GM15510 (cell line): ENCODE data around the gene B4GALT1.

Experiments used
- POLR2A ChIP-seq: IDR thresholded peaks from 3 replicates; pipeline ENCODE4 v1.6.1; 2011; ENCODE audit warnings: borderline replicate concordance; ENCODE audit not compliant: insufficient read length; ENCODE audit errors: extremely low read depth

B4GALT1 gene

DNA sequence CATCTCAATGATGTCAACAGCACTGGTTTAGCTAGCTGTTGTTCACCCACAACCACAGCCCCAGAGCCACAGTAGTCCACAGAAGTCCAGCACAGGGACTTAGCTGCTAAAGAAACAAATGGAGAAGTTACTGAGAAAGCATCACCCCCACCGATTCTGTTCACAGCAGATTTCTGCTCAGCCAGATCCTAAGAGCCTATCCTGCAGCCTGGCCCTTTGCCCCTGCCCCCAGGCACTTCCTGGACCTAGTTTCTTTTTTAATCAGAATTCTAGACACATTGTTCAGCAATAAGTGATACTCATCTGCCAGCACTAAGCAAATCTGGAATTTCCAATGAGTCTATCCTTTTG, 7.4 kb downstream of the B4GALT1 start:
- peak; percentile 16 for TF ChIP-seq POLR2A

DNA sequence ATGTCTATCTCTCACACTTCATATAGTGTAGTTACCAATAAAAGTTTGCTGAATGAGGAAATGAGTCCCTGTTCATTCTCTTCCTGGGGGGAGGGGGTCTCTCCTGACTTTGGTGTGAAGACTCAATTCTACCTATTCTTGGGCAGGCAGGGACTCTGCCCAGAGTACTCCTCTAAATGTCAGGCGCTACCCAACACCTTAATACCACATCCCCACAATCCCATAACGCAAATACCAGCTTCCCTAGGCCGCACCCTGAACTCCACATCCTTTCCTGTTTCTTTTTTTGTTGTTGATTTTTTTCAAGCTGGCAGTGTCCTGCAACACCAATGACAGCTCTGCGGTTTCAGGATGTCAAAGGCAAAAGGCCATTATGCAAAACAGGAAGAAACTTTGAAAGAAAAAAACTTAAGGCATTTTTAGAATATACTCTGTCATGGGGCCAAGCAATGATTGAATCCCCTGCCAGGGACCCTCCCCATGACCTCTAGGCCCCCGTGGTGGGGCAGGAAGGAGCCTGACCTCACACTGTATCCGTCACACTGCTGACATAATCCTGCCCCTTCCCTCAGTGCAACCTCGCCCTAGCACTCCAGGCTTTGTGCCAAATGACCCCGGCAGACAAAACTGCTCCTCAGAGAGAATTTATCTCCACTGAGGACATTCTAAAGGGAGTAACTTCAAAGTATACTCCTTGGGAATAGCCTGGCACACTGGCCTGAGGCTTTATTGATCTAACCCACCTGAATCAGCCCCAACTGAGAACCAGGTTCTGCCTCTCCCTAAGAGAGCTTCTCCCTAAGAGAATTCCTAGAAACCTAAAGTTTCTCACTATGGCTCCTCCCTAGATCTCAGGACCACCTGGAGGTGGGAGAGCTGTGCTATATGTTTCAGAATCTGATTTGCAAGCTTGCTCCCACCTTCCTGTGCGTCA, 8.0 kb downstream of the B4GALT1 start:
- TF ChIP-seq POLR2A, result peak; percentile 23

DNA sequence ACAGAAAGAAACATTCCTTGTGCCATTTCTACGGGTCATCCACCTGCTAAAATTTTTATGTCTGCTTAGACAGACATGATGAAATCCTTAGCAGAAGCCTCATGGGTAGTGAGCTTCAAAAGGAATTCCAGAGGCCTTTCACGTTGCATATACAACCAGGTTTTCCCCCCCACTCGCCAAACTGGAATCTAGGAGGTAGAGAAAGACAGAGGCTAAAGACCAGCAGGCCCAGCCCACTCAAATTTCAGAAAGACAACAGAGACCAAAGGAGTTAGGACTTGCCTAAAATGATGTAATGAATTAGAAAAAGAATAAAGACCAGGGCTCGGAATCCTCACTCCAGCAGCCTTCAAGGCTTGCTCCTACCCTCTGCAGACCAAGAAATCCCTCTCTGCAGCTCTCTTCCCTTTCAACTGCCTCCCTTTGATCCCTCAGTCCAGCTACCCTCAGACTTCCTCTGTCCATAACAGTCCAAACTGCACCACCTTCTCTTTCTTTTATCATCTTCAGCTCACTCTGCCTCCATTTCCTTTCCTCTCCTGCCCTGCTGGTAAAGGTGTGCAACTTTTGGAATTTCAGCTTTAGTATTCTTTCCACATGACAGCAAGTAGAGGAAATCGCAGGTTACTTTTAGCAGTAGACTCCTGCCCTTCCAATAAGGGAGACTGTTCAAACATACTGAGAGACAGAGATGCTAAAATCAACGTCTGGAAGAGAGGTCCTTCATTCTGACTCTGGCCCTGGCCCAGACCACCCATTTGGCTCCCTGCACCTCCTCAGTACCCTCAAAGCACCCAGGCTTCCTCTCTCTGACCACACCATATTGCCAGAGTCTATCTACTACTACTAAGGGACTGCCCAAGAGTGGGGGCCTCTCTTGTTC, 8.9 kb downstream of the B4GALT1 start:
- TF ChIP-seq POLR2A, result no peak

DNA sequence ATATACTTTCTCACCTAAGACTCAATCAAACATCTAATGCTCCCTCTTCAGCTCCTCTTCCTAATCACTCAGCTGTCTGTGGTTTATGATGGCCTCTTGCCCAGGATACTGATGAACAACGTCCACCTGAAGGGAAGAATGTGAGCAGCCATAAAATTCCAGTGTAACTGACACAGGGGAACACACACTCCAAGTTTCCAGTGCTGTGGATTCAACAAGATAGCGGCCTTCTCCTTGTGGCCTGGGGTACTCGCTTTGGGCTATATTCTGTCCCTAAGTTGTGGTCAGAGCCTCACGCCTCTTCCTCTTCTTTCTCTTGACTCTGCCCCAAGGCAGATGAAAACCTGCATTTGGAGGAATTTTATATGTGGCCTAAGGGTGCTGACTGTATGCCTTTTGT, 11.7 kb downstream of the B4GALT1 start:
- no peak for TF ChIP-seq POLR2A

DNA sequence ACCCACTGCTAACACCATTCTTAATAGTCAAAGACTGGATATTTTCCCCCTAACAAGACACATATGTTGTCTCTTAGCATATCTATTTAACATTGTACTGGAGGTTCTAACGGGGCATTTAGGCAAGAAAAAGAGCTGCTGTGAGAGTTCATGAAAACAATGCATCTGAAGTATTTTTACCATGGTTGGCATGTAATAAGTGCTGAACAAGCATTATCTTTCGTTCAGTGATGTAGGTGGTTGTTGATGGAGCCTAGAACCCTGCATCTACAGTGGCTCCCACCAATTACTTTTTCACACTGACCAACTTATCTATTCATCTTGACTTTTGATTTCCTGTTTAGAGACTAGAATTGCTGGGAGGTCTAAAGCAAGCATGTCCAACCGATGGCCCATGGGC, 12.8 kb downstream of the B4GALT1 start:
- no peak for TF ChIP-seq POLR2A

DNA sequence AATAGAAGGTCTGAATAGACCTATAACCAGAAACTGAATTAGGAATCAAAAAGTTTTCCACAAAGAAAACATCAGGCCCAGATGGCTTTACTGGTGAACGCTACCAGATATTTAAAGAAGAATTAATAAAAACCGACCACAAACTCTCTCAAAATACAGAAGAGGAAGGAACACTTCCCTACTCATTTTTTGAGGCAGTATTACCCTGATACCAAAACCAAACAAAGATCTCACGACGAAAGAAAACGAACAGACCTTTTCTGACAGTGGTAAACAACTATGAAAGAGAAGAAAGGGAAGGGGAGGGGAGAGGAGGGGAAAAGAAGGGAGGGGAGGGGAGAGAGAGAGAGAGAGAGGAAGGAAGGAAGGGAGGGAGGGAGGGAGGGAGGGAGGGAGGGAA, 13.5 kb downstream of the B4GALT1 start:
- TF ChIP-seq POLR2A, result no peak

DNA sequence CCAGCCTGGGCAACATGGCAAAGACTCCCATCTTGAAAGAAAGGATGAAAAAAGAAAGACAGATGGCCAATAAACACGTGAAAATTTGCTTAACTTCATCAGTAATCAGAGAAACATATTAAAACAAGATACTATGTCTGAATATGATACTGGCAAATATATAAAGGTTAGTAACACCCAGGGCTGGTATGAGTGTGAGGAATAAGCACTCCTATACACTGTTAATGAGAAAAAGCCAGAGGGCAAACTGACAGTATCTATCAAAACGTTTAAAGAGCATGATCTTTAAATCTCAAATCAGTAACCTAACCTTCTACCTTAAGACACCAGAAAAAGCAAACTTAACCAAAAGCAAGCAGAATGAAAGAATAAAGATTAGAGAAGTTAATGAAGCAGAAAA, 14.1 kb downstream of the B4GALT1 start:
- TF ChIP-seq POLR2A, result no peak

DNA sequence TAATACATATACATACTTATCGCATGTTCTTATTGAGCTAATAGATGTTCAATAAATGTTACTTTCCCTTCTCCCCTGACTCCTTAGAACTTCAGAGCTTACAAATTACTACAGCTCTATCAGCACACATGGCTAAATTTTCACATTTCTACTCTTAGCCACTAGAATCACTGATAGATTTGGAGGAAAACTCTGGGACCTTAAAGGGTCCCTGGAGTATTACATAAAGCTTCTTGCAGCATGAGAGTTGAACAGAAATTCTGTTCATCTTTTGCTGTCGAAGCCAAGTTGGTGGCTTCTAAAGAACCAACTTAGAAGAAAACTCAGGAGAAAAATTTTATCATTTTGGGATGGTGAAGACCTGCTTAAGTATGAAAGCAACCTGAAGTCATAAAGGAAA, 15.5 kb downstream of the B4GALT1 start:
- no peak for TF ChIP-seq POLR2A

- TF ChIP-seq POLR2A, result no peak
These were observed 16.1 kb downstream of the B4GALT1 start for GRCh38 chr9:33151007-33151557.

DNA sequence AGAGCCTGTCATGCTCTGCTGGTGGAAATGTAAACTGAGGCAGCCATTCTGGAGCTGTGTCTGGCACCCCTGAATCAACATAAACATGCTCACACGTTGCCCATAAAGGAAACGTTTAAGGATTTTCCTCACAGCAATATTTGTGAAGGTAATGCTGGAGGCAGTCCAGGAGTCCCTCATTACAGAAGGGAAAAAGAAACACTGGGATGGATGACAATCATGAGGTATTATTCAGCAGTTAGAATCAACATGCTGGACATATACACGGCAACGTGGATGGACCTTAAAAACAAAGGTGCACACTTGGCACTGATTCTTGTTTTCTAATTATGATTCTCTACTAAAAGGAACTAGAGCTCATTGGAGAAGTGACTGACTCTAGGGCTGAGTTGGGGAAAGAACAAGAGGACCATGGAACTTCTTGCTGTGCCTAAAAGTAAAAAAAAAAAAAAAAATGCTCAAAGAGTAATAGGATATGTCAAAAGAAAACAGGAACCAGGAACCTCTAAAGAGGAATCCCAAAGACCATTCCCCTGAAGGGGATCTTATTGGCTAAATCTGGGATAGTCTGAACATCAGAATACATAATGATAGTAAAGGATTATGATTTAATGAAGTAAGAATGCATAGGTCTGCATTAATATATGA, 18.6 kb downstream of the B4GALT1 start:
- no peak for TF ChIP-seq POLR2A

DNA sequence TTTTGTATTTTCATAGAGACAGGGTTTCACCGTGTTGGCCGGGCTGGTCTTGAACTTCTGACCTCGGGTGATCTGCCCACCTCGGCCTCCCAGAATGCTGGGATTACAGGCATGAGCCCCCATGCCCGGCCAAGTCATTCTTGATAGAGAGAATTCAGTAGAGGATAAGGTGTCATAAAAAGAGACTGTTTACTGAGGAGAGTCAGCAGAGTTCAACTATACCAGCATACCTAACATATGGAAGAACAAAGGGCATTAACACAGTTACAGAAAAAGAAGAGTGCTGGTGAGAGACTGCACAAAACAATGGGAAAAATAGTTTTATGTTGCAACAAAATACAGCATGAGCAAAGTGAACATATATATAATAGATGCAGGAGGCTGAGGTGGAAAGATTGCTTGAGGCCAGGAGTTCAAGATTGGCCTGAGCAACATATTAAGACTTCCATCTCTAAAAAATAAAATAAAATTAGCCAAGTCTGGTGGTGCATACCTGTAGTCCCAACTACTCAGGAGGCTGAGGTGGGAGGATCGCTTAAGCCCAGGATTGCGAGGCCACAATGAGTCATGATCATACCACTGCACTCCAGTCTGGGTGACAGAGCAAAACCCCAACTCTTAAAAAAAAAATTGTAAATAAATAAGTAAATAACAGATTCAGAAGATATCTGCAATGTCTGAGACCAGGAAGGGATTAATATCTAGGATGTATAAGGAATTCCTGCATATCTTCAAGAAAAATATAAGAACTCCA, 19.5 kb downstream of the B4GALT1 start:
- TF ChIP-seq POLR2A, result no peak

- no peak for TF ChIP-seq POLR2A
These were observed 20.8 kb downstream of the B4GALT1 start for GRCh38 chr9:33146298-33146697.

DNA sequence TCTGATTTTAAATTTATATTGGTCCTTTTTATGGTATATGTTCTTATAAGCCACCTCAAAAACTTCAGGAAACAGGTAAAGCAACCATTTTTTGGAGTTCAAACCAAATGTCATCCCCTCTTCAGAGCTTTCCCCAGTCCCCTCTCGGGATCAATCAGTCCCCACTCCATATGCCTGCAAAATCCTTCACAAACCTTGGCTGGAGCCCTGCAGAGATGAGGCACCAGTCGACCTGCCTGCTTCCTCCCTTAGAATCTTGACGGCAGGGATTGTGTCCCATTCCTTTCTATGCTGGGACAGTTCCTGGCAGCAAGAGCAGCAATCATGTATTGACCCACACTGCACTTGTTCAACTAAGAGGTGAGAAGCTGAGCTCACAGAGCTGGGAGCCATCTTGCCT, 22.6 kb downstream of the B4GALT1 start:
- TF ChIP-seq POLR2A, result no peak

DNA sequence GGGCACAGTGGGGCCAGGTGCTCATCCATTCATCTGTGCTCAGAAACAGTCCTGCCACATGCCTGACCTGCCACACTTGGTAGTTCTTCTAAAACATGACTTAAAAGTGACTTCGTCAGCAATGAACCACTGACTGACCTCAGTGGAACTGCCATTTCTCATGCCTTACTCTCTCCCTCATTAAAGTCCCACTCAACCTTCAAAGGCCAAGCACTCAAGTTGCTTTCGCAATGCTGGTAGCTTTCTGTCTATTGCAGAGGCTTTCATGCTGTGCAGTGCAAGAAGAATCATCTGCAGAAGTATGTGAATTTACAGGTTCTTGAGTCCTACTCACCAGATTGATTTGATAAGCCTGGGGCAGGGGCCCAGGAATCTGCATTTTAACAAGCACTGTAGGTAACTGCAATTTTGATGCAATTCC, 23.9 kb downstream of the B4GALT1 start:
- no peak for TF ChIP-seq POLR2A
